ENCODE data around the gene SOX6. TPM values are rescaled to one million over a fixed set of nuclear protein-coding genes. Genes with fewer than 3 reads are reported as not detected.

Gene SOX6
- total RNA-seq, 1 experiment from 2014 or later: 5.1 TPM

DNA sequence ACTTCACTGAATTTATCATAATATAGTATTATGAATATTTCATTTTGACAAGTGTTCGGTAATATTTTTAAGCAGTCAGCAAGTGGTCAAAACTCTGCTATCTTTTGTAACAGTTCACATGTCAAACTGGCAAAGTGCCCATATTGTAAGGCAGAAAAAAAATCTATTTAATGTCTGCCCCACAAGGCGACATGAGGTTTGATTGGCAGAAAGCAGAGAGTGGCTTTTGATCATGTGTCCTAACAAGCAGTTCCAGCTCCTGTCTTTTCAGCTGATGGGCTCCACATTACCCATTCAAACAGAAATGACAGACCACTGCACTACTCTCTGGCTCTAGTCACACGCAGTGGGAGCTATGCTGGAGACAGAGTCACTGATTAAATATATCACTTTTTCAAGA is 59.0 kb downstream of the SOX6 start:
- BruUV-seq (replicated peaks): no TSS peak
- Histone ChIP-seq H3K4me1 (replicated peaks; ENCODE audit: insufficient read depth) (no peaks in the 10 kb centered on the region), H4K20me1 (ENCODE audit: insufficient read depth) (no peaks in the 10 kb centered on the region), H3K9me2 (ENCODE audit: insufficient read depth) (no peaks in the 10 kb centered on the region), H3K4me2 (no peak overlapping the region), H3K27ac (no peak overlapping the region), H3K79me2 (ENCODE audit: low read depth) (no peaks in the 10 kb centered on the region), H2AFZ (no peak overlapping the region), H3F3A (ENCODE audit: insufficient read depth, low read depth) (no peaks in the 10 kb centered on the region), H3K9me3 (ENCODE audit: insufficient read depth, low read depth) (no peaks in the 10 kb centered on the region), H3K36me3 (ENCODE audit: low read depth) (no peaks in the 10 kb centered on the region), H3K4me3 (no peak overlapping the region), H3K27me3 (ENCODE audit: insufficient read depth, low read depth) (no peaks in the 10 kb centered on the region)
- ChIA-PET POLR2A (ENCODE audit: unreplicated experiment) (no interaction called here), CTCF (no interaction called here)
- no peak for DNase-seq
- TF ChIP-seq EZH2 (IDR thresholded peaks at IDR 0.05; ENCODE audit: low read depth): no peak
- TF ChIP-seq, protein P1, sequence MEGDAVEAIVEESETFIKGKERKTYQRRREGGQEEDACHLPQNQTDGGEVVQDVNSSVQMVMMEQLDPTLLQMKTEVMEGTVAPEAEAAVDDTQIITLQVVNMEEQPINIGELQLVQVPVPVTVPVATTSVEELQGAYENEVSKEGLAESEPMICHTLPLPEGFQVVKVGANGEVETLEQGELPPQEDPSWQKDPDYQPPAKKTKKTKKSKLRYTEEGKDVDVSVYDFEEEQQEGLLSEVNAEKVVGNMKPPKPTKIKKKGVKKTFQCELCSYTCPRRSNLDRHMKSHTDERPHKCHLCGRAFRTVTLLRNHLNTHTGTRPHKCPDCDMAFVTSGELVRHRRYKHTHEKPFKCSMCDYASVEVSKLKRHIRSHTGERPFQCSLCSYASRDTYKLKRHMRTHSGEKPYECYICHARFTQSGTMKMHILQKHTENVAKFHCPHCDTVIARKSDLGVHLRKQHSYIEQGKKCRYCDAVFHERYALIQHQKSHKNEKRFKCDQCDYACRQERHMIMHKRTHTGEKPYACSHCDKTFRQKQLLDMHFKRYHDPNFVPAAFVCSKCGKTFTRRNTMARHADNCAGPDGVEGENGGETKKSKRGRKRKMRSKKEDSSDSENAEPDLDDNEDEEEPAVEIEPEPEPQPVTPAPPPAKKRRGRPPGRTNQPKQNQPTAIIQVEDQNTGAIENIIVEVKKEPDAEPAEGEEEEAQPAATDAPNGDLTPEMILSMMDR (conservative IDR thresholded peaks at IDR 0.05): no peak
- intact Hi-C loops (cut with micrococcal nuclease; ENCODE audit: unreplicated experiment): no loop called here

DNA sequence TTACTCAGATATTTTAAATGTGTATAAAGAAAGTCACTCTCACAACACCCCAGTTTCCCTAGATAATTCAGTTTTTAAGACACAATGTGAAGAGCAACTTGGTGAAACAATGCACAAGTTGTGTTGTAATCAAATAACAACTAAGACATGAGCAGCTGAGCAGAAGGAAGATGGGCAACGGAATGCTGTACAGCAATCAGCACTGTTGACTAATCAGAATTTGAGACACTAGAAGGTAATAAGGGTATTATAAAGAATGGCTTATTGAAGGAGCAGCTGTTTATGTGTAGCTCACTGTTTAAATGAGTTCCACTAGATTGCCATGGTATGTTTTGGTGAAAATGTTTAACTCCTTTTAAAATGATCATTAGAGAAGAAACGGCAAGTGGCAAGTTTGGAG is 60.1 kb downstream of the SOX6 start:
- no peak overlapping the region for H3K4me3 ChIP-seq
- no peaks in the 10 kb centered on the region for H3F3A ChIP-seq (ENCODE audit: insufficient read depth, low read depth)
- H3K27me3 ChIP-seq (ENCODE audit: insufficient read depth, low read depth): no peaks in the 10 kb centered on the region
- DNase-seq: no peak
- H2AFZ ChIP-seq: no peak overlapping the region
- H3K27ac ChIP-seq: no peak overlapping the region
- H3K9me3 ChIP-seq (ENCODE audit: insufficient read depth, low read depth): no peaks in the 10 kb centered on the region
- H3K4me2 ChIP-seq: no peak overlapping the region
- ChIA-PET CTCF (interaction anchor here (0.5 kb wide), 1 partner anchor 16 kb away, joined by 4 read pairs; no protein-coding TSS in a partner anchor), POLR2A (ENCODE audit: unreplicated experiment) (no interaction called here)
- intact Hi-C loops (cut with micrococcal nuclease; ENCODE audit: unreplicated experiment): no loop called here
- H3K4me1 ChIP-seq (replicated peaks; ENCODE audit: insufficient read depth): no peaks in the 10 kb centered on the region
- TF ChIP-seq, protein P1 (conservative IDR thresholded peaks at IDR 0.05): no peak
- no peak for TF ChIP-seq EZH2 (IDR thresholded peaks at IDR 0.05; ENCODE audit: low read depth)
- no peaks in the 10 kb centered on the region for H3K9me2 ChIP-seq (ENCODE audit: insufficient read depth)
- BruUV-seq (replicated peaks): no TSS peak
- H3K36me3 ChIP-seq (ENCODE audit: low read depth): no peaks in the 10 kb centered on the region
- H3K79me2 ChIP-seq (ENCODE audit: low read depth): no peaks in the 10 kb centered on the region
- H4K20me1 ChIP-seq (ENCODE audit: insufficient read depth): no peaks in the 10 kb centered on the region

DNA sequence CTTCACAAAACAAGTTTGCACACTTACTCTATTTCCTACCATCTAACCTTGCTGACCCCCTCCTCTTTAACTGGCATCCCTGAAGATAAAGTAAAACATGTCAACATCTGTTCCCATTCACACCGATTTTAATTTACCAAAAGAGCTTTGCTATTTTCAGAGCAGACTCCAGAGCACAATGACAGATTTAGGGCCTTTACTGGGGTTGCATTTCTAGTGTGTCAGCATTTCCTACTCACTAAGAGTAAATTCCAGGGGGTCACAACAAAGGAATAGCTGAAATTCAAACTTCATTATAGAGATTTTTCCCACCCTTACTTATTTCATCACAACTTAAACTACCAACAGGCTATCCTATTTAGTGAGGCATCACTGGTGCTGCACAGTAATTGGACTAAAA is 60.8 kb downstream of the SOX6 start:
- no peak overlapping the region for H3K4me2 ChIP-seq
- DNase-seq: no peak
- H3K4me1 ChIP-seq (replicated peaks; ENCODE audit: insufficient read depth): no peaks in the 10 kb centered on the region
- no peak overlapping the region for H2AFZ ChIP-seq
- H3K27ac ChIP-seq: no peak overlapping the region
- no peaks in the 10 kb centered on the region for H4K20me1 ChIP-seq (ENCODE audit: insufficient read depth)
- intact Hi-C loops (cut with micrococcal nuclease; ENCODE audit: unreplicated experiment): no loop called here
- H3K9me3 ChIP-seq (ENCODE audit: insufficient read depth, low read depth): no peaks in the 10 kb centered on the region
- POLR2A ChIA-PET (ENCODE audit: unreplicated experiment): no interaction called here
- no peaks in the 10 kb centered on the region for H3K36me3 ChIP-seq (ENCODE audit: low read depth)
- no peak for TF ChIP-seq EZH2 (IDR thresholded peaks at IDR 0.05; ENCODE audit: low read depth)
- TF ChIP-seq, protein P1 (conservative IDR thresholded peaks at IDR 0.05): no peak
- no peaks in the 10 kb centered on the region for H3K79me2 ChIP-seq (ENCODE audit: low read depth)
- CTCF ChIA-PET: no interaction called here
- no TSS peak for BruUV-seq (replicated peaks)
- no peaks in the 10 kb centered on the region for H3K27me3 ChIP-seq (ENCODE audit: insufficient read depth, low read depth)
- H3F3A ChIP-seq (ENCODE audit: insufficient read depth, low read depth): no peaks in the 10 kb centered on the region
- no peak overlapping the region for H3K4me3 ChIP-seq
- H3K9me2 ChIP-seq (ENCODE audit: insufficient read depth): no peaks in the 10 kb centered on the region
